Neural progenitor cell (in vitro differentiated cells): ENCODE results near the gene DONSON.

ENCODE experiments used
- EZH2phosphoT487 ChIP-seq: fragments of 200-600 bp; sonication (generic); IDR thresholded peaks from 2 replicates; pipeline ENCODE4 v1.6.1; 2017; ENCODE audit warnings: antibody characterized with exemption
- TF ChIP-seq, protein P1 (sequence below): fragments of 200-600 bp; sonication (generic); IDR thresholded peaks from 2 replicates; pipeline ENCODE4 v1.5.1; 2017; ENCODE audit warnings: antibody characterized with exemption, mild to moderate bottlenecking

GRCh38 chr21:33544451-33545195, 43.9 kb downstream of the DONSON start:
- TF ChIP-seq, protein P1, sequence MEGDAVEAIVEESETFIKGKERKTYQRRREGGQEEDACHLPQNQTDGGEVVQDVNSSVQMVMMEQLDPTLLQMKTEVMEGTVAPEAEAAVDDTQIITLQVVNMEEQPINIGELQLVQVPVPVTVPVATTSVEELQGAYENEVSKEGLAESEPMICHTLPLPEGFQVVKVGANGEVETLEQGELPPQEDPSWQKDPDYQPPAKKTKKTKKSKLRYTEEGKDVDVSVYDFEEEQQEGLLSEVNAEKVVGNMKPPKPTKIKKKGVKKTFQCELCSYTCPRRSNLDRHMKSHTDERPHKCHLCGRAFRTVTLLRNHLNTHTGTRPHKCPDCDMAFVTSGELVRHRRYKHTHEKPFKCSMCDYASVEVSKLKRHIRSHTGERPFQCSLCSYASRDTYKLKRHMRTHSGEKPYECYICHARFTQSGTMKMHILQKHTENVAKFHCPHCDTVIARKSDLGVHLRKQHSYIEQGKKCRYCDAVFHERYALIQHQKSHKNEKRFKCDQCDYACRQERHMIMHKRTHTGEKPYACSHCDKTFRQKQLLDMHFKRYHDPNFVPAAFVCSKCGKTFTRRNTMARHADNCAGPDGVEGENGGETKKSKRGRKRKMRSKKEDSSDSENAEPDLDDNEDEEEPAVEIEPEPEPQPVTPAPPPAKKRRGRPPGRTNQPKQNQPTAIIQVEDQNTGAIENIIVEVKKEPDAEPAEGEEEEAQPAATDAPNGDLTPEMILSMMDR = no peak
- TF ChIP-seq EZH2phosphoT487 = no peak
